ENCODE results near the gene ZBTB47.

Gene ZBTB47
- total RNA-seq = 1.9 to 2.2 reads per million in 2 donors

DNA sequence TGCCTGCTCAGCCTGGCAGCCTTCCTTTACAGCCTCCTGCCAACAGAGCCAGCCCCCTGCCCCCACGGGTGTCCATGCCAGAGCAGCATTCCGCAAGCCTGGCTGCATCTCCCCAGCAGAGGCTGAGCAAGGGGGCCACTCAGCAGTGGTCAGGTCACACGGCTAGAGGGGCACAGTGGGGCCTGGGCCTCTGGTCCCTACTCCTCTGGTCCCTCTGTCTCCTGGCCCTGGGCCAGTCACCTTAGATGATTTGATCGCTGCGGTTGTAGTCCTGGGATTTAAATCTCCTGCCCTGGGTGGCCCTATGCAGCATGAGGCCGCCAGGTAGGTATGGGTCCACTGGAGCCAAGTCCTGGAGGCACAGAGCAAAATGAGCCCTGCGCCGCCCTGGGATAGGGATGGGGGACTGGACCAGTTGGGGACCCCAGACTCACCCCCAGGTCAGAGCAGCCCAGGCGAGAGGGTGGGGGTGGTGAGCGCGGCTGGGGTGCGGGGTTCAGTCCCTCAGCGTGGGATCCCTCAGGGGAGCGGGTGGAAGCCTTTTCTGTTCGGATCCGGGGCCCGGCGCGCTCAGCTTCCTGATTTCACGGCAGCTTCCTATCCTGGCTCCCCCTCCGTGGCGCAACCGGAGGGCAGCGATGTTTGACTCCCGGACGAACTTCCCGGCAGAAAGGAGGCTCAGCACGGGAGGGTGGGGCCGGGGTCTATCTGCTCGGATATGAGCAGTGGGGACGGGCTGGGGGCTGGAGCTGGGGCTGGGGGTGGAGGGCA lies at the start of gene ZBTB47:
TSS of gene ZBTB47 (plus strand) at position 138 of the 771 bp plus-strand sequence. CDS start 4,659 bp downstream, outside the sequence.
- no peak for DNase-seq

DNA sequence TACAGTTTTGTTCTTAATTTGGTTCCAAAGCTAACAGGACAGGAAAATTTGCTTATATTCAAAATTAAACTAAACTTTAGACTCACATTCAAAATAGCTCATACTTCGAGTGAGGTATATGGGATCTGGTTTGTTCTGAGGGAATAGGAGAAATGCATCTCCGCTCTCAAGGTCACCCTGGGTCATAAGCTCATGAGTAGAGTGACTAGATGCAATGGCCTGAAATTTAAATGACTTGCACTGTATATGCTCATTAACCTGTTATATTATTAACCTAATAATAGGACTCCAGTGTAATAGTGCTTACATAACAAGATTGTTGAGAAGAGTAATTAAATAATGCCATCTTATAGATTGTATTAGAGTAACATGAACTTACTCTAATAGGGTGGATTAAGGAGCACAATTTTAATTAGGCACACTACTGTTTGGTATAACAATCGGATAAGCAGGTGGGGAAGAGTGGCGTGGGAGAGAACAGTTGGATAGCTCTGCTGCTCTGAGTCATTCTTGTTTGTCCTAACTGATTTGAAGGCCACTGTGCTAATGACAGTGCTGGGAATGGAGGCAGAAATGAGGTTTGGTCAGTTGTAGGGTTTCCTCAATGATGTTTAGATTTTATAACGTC lies 47.8 kb upstream of the ZBTB47 start:
- no peak for DNase-seq

DNA sequence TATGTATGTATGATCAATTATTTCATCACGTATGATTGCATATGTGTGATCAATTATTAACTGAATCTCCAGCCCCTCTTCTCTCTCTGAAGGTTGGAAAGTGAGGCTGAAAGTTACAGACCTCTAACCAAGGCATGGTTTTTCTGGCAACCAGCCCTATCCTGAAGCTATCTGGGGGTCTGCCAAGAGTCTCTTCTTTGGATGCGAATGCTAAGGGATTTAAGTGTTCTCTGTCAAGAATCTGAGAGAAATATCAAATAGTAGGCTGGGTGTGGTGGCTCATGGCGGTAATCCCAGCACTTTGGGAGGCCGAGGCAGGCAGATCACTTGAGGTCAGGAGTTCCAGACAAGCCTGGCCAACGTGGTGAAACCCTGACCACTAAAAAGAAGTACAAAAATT lies 44.9 kb upstream of the ZBTB47 start:
- no peak for DNase-seq

DNA sequence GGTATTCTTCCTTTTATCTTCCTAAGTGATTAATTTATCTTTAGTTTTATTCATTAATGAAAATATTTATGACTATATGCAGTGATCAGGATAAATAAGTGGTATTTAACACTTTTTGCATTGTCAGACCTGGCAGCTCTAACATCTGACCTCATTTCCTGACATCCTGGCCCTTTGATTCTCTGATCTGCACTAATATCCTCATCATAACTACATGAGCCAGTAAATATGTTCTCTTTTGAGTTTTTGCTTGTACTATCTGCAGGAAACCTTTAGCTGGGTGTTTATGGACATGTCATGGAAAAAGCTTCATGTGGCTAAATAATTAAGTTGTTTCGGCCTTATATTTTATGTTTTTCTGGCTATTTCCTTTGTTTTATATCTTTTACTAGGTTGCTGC lies 42.5 kb upstream of the ZBTB47 start:
- DNase-seq = peak in 1 of 5 experiments; percentile 22

DNA sequence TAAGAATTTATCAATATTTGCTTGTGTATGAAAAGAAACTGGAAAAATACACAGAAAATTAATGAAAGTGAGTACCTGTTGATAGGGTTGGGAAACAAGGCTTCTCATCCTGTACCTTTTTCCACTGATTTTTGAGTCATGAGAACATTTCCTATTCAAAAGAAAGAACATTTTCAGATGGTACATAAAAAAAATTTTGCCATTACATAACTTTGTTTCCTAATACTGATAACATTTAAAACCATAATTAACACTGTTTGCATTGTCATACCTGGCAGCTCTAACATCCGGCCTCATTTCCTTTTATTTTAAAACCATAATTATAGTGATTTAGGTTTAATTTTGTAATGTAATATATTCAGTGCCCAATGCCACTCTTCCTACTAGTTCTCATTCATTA lies 41.3 kb upstream of the ZBTB47 start:
- DNase-seq = no peak

DNA sequence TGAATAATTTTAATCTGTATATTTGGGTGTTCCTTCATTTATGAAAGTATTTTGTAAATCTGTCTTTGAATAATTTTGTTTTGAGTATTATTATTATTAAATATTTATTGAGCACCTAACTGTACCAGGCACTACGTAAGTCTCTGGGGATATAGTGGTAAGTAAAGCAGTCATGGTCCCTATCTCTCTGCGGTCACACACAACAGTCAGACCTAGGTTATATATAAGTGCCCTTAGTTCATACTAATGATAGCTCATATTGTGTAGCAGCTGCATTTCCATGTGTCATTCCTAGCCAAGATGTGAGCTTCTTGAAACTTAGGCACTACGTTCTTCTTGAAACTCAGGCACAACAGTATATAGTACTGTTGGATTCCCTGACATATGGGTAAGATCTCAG lies 40.6 kb upstream of the ZBTB47 start:
- DNase-seq = no peak

DNA sequence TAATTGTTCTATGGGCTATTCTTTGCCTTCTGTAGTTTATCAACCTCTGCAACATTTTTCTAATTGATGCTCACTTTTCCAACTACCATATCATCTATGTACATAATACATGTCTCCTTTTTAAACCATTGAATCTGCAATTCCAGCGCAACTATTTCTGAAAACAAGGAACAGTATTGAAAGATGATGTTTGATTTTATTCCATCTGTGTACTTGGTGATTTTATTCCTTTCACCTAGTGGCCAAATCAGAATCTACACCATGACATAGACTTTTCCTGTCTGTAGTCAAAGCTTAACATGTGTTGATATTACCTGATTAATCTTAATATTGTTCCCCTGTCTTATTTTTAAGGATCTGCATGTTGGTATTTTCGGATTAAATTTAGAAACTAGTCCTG lies 40.0 kb upstream of the ZBTB47 start:
- no peak for DNase-seq

DNA sequence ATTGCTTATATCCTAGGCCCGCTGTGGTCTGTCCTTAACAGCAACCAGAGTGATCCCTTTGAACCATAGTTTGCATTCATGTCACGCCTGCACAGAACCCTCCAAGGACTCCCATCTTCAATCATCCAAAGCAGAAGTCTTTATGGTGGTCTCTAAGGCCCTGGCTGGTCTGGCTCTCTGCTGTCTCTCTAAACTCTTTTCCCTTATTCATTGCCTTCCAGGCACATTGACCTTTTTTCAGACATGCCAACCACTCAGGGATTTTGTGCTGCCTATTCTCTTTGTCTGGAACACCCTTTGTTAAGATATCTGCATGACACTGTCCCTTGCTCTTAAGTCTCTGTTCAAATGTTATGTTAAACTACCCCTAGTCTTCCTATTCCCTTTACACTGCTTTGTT lies 21.9 kb upstream of the ZBTB47 start:
- DNase-seq = no peak

DNA sequence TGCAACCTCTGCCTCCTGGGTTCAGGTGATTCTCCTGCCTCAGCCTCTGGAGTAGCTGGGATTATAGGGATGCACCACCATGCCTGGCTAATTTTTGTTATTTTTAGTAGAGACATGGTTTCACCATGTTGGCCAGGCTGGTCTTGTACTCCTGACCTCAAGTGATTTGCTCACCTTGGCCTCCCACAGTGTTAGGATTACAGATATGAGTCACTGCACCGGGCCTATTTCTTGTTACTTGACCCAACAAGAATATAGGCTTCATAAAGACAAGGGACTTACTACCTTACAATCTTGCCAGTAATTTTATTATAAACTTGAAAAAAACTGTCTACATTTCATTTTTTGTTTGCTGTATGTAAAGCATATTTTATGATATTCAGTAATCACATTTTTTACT lies 21.4 kb upstream of the ZBTB47 start:
- no peak for DNase-seq

DNA sequence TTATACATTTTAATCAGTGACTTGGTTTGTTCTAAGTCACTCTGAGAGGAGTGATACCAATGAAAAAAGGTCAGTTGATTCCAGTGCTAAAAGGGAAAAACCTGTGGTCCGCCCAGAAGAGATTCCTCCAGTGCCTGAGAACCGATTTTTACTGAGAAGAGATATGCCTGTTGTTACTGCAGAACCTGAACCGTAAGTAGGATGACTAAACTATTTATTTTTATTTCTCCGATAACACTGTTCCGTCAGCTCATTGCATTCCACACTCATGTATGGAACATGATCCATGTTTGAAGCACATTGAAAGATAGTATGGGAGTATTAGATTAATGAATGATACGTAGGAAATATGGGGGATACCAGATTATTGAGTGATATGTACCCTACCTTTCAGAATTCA lies 20.0 kb upstream of the ZBTB47 start:
- DNase-seq = no peak

DNA sequence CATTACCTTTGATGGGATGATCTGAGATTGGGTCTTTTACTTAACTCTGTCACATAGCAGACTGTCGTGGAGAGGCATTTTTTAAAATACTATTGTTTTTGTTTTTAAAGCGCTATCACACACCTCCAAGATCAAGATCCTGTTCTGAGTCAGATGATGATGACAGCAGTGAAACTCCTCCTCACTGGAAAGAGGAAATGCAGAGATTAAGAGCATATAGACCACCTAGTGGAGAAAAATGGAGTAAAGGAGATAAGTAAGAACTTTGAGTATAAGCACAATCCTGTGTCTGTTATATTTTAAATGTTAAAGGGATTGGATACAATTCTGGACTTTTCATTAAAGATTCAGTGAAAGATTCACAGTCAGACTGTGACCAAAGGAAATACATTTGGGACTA lies 18.4 kb upstream of the ZBTB47 start:
- peak in 1 of 5 experiments; percentile 80 for DNase-seq

DNA sequence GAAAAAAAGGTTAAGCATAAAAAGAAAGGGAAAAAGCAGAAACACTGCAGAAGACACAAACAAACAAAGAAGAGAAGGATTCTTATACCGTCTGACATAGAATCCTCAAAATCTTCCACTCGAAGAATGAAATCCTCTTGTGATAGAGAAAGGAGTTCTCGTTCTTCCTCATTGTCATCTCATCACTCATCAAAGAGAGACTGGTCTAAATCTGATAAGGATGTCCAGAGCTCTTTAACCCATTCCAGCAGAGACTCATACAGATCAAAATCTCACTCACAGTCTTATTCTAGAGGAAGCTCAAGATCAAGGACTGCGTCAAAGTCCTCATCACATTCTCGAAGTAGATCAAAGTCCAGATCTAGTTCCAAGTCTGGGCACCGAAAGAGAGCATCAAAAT lies 16.5 kb upstream of the ZBTB47 start:
- no peak for DNase-seq

DNA sequence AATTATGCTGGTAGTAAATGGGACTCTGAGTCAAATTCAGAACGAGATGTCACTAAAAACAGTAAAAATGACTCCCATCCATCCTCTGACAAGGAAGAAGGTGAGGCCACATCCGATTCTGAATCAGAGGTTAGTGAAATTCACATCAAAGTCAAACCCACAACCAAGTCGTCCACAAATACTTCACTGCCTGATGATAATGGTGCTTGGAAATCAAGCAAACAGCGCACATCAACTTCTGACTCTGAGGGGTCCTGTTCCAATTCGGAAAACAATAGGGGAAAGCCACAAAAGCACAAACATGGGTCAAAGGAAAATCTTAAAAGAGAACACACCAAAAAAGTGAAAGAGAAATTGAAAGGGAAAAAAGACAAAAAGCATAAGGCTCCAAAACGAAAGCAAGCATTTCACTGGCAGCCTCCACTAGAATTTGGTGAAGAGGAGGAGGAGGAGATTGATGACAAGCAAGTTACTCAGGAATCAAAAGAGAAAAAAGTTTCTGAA lies 15.1 kb upstream of the ZBTB47 start:
- DNase-seq = peak in 3 of 5 experiments; percentile 27 to 94 (median 47)

DNA sequence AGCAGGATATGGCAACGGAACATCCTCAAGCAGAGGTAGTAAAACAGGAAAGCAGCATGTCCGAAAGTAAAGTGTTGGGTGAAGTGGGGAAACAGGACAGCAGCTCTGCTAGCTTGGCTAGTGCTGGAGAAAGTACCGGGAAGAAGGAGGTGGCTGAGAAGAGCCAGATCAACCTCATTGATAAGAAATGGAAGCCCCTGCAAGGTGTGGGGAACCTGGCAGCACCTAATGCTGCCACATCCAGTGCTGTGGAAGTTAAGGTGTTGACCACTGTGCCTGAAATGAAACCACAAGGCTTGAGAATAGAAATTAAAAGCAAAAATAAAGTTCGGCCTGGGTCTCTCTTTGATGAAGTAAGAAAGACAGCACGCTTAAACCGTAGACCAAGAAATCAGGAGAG lies 14.3 kb upstream of the ZBTB47 start:
- DNase-seq = no peak

DNA sequence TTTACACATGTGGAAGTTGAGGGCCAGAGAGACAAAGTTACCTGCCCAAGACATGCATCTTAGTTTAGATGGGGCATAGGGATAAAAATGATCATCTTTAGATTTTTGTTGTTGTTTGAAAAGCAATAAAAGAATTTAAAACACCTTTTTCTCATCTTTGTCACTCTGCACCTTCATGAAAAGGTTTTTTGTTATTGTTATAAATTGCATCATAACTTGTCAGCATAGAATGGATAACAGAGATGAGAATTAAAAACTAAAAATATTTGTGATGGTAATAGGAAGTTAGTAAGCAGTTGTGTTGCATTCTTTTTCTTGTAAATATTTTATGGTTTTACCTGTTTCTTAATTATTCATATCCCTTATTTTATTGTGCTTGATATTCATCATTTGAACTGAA lies 13.4 kb upstream of the ZBTB47 start:
- no peak for DNase-seq

DNA sequence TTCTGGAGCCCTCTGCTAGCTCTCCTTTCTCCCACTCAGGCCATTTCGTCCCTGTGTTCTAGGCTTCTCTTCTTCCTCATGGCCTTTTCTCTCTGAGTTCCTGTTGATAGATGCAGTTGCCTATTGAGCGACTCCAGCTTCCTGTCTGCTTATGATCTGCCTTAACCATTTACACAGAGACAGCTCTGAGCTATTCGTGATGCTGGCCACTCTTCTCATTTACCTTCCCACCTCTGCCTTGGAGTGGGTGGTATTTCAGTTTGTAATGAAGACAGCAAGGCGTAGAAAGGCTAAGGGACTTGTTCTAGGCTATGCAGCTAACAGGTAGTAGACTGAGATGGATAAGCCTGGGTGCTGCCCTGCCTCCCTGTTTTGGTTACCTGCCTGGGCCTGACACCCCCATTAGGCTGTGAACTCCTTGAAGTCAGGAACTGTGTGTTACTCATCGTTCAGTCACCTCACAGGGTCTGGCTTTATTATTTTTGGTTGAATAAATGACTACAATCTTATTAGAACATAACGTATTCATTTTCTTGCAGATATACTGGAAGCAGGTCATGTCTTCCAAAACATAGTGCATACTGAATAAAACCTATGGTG lies 12.6 kb upstream of the ZBTB47 start:
- DNase-seq = no peak

DNA sequence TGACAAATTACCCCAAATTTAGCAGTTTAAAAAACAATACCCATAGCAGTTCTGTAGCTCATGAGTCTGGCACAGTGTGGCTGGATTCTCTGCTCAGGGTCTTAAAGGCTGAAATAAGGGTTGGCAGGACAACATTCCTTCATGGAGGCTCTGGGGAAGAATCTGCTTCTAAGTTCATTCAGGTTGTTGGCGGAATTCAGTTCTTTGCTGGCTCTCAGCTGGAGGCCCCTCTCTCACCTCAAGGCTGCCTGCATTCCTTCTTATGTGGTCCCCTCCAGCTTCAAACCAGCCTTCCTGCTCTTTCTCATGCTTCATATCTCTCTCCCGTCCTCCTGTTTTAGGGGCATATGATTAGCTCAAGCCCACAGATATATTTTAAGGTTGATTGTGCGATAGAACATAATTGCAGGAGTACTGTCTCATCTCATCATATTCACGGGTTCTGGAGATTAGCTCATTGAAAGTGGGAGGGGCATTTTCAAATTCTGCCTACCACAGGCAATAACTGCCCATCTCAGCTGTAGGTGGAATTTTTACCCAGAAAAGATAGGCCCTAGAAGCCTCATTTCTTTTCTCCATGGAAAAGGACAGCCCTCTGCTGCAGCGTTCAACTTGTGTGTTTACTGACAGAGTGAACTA lies 5.6 kb upstream of the ZBTB47 start:
- no peak for DNase-seq

DNA sequence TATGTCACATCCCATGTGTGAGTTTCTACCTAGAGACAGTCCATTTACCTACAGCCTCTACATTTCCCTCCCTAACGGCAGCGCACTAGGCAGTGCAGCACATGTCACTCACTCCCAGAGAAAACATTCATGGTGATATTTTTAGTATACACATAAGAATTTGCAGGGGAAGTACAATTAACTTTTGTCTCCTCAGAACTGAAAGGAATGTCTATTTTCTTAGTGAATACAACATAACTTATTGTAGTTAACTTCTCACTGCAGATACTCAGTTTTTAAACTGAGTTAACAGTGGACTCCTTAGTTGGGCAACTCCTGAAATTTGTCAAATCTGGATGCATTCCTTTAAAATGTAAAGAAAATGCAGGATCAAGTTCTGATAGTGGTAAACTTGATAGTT lies 4.5 kb upstream of the ZBTB47 start:
- no peak for DNase-seq

DNA sequence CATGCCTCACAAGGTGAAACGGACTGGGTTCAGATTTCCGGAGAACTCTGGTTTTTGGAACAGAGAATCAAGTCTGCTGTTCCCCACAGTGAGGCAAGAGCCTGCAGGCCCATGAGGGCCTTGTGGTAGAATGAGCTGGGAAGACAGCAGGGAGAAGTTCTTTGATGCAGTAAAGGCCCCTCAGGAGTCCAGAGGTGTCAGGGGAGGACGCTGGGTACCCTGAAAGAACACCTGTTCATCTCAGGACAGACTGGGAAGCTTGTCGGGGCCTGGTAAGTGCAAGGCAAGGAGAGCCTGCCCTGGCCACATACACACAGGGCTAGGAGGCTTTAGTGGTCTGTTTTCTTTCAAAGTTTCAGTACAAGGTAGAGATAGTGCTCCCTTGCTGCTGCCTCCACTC lies 3.7 kb upstream of the ZBTB47 start:
- DNase-seq = no peak

DNA sequence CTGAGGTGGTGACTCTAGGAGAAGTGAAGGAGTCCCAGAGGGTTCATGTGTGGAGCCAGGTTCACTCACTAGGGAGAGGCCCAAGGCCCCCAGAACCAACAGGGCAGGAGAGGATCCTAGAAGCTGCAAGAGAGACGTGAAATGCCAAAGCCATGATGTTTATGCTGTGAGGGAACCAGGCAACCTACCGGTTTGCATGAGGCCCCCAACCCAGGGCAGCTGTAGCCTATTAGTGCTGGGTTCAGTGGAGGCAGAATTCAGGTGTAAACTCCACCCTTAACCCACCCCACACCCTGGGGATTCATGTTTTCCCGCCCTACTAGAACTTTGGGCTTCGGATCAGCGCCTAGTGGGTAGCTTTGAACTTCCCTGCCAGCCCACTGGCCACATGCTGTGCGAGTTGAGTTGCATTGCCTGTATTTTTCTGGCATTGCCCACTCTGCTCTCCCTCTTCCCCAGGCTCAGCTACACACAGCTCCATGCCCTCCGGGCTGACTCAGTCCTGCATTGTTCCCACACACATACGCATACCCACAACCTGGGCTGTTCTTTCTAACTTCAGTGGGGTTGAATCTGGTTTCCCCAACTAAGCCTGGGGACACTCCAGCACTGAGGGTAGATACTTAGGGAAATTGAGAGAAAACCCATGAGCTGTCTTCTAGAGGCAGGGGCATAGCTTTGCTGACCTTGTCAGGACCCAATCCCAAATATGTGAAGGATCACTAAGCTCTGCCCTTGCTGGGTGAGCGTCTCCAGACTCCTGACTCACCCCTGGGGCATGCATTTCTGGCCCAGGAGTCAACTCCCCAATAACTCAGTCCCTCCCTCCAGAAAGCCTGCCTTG lies 2.0 kb upstream of the ZBTB47 start:
- DNase-seq = no peak

DNA sequence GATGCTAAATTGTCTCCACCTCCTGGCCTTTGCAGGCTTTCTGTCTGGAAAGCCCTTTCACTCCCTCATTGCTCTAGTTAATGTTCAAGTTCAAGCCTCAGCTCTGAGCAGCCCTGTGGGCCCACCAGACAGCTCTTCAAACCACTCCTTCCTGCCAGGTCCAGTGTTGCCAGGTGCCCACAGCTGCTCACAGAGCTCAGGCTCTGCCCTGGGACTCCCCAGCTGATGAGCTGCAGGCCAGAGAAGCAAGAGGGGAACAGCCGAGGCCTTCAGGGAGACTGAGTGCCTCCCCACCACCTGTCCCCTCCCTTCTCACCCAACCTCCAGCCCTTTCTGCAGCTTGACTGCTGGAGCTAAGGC lies 1.3 kb upstream of the ZBTB47 start:
- DNase-seq = no peak

DNA sequence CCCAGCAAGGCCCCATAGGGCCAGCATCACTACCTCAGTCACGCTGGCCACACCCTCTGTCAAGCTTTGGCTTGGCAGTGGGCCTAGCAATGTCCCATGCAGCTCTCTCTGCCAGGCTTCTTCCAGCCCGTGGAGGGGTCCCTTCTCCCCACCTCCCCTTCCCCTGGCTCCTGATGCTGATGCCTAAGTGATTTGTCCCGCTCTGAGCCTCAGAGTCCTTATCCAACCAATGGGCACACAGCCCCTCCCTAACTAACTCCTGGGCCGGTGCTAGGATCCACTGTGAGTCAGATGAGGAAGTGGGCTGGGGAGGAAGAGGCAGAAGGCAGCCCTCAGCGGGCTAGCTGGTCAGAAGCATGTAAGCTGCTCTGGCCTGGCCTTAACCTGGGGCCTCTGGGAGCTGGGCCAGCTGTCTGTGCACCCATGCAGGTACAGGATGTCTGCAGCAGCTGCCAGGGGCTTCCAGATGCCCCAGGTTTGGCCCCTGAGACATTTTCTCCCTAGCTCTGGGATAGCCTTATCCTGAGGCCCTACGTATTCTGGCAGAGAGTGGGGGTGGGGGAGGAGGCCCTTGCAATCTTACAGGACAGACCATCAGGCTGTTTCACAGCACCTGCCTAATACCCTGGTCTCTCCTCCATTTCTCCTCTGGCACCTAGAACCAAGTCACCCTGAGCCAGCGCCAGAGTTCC lies 740 bp upstream of the ZBTB47 start:
- DNase-seq = no peak
